ENCODE data around the gene PDE4D.

DNA sequence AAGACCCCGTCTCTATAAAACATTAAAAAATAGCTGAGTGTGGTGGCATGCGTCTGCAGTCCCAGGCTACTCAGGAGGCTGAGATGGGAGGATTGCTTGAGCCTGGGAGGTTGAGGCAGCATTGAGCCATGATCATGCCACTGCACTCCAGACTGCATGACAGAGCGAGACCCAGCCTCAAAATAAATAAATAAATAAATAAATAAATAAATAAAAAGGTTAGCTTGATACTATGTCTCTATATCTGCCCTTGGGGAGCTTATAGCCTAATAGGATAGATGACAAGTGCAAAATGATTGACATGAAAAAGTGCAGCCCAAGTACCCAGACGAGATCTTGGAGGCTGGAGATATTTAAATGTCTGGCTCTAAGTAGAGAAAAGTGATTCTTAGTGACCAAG, 122.6 kb downstream of the PDE4D start:
- TF ChIP-seq POLR2A (IDR thresholded peaks at IDR 0.05), result no peak
- TF ChIP-seq, protein P1, sequence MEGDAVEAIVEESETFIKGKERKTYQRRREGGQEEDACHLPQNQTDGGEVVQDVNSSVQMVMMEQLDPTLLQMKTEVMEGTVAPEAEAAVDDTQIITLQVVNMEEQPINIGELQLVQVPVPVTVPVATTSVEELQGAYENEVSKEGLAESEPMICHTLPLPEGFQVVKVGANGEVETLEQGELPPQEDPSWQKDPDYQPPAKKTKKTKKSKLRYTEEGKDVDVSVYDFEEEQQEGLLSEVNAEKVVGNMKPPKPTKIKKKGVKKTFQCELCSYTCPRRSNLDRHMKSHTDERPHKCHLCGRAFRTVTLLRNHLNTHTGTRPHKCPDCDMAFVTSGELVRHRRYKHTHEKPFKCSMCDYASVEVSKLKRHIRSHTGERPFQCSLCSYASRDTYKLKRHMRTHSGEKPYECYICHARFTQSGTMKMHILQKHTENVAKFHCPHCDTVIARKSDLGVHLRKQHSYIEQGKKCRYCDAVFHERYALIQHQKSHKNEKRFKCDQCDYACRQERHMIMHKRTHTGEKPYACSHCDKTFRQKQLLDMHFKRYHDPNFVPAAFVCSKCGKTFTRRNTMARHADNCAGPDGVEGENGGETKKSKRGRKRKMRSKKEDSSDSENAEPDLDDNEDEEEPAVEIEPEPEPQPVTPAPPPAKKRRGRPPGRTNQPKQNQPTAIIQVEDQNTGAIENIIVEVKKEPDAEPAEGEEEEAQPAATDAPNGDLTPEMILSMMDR (IDR thresholded peaks at IDR 0.05), result no peak
- TF ChIP-seq EP300 (IDR thresholded peaks at IDR 0.05), result no peak

Data from tibial nerve (tissue), 4 donors.